Kidney (tissue), 14 donors: ENCODE results near the gene ZBTB44. TPM values are rescaled to one million over a fixed set of nuclear protein-coding genes. Genes with fewer than 3 reads are reported as not detected.
"Not testable (repeated sequence)": the region's sequence is repeated elsewhere in the genome, so short reads cannot be mapped to it uniquely, and the experiment has no call there.

ENCODE experiments used
- DNase-seq, 5 donors: peaks; one replicate each; pipeline ENCODE4 v3.0.0-alpha.2; 2013 to 2020
- FAIRE-seq: peaks from 2 replicates; lab custom pipeline; 2012; peaks lifted over from hg19 to GRCh38; lab: Jason Lieb, UNC
- H3K27ac ChIP-seq, 2 donors: one replicate each; pipeline ENCODE4 v1.7.0; 2013; ENCODE audit warnings: low read depth in 2 of 2, low read length in 2 of 2, inconsistent platforms in 1 of 2
- H3K27me3 ChIP-seq: one replicate; pipeline ENCODE4 v1.7.1; 2013; ENCODE audit warnings: low read length, inconsistent platforms; ENCODE audit not compliant: control insufficient read depth, insufficient read depth
- H3K36me3 ChIP-seq, 3 donors: one replicate each; pipeline versions ENCODE4 v1.7.0 to v1.7.1; 2013; ENCODE audit warnings: low read length in 3 of 3, control low read depth in 1 of 3, inconsistent platforms in 1 of 3; ENCODE audit not compliant: insufficient read depth in 3 of 3, control insufficient read depth in 2 of 3
- H3K4me1 ChIP-seq, 3 donors: one replicate each; pipeline versions ENCODE4 v1.7.0 to v1.7.1; 2013; ENCODE audit warnings: low read length in 3 of 3, inconsistent platforms in 1 of 3, low read depth in 1 of 3; ENCODE audit not compliant: control insufficient read depth in 2 of 3, insufficient read depth in 2 of 3
- H3K4me3 ChIP-seq, 3 donors: one replicate each; pipeline versions ENCODE4 v1.7.0 to v1.8.1; 2013; ENCODE audit warnings: low read length in 3 of 3, control low read depth in 1 of 3, inconsistent platforms in 1 of 3
- H3K9ac ChIP-seq, 3 donors: one replicate each; pipeline versions ENCODE4 v1.7.0 to v1.7.1; 2013; ENCODE audit warnings: low read length in 3 of 3, control low read depth in 1 of 3, inconsistent platforms in 1 of 3
- H3K9me3 ChIP-seq, 3 donors: one replicate each; pipeline versions ENCODE4 v1.7.0 to v1.7.1; 2013; ENCODE audit warnings: low read length in 3 of 3, control low read depth in 1 of 3, inconsistent platforms in 1 of 3; ENCODE audit not compliant: control insufficient read depth in 2 of 3, insufficient read depth in 1 of 3
- intact Hi-C: fragments of 100-400 bp; cut with DNase I; formaldehyde crosslinking; loops from one replicate; pipeline ENCODE4 v1.11.1; 2022
- polyA plus RNA-seq: library from polyadenylated mRNA; stranded (reverse); fragments of 350-450 nt; fragmentation: Illumina TruSeq; extraction: RNeasy Lipid Tissue Mini Kit (QIAGEN cat#74804); gene quantifications from one replicate; pipeline ENCODE4 v1.2.3, GENCODE V29; 2014; ENCODE audit warnings: low read depth, low replicate concordance; ENCODE audit not compliant: insufficient read depth
- total RNA-seq: library from RNA; stranded (reverse); fragmentation: NEBNext Ultra II Directional; extraction: Animal tissue kit (Norgen Biotek cat#: 25700); gene quantifications from one replicate; pipeline ENCODE4 v1.2.1, GENCODE V29; 2021
- TF ChIP-seq, protein P1 (sequence below): IDR thresholded peaks from 3 replicates; pipeline ENCODE4 v1.5.1; 2012; ENCODE audit warnings: mild to moderate bottlenecking, moderate library complexity, borderline replicate concordance; ENCODE audit not compliant: insufficient read depth; ENCODE audit errors: extremely low read depth
- donor health status: control.
- donor health status: control.
- donor health status: control.
- donor health status: control.
- donor health status: control.
- donor health status: DM: yes; HTN: yes; CAD: no.
- donor health status: Normal renal cell carcinoma (clear cell type).

ZBTB44 gene
- total and polyA plus RNA-seq, 2 donors from 2014 or later, result 13.1 to 59.7 TPM

DNA sequence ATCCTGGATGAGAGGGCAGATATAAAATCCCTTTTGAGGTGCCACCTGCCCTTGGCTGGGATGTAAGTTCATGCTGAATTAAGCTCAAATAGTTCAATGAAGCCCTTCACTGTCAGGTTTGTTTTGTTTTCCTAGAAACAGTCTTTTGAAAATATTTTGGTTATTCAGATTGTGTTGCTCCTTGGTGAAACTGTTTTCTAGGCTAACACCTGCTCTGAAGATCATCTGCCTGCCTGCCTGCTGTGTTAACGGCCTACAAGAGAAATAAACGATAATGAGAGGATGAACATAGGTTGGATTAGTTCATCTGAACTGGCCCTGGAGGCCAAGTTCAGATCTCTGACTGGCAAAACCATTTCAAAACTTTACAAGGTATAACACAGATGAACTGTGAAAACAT lies 67.4 kb downstream of the ZBTB44 start:
- H3K27me3 ChIP-seq, result no peaks in the 10 kb centered on the region
- FAIRE-seq (no peak), DNase-seq (no peak)
- no peaks in the 10 kb centered on the region for H3K9me3 ChIP-seq
- no peak overlapping the region for H3K4me3 ChIP-seq
- no peak overlapping the region for H3K9ac ChIP-seq
- no peaks in the 10 kb centered on the region for H3K36me3 ChIP-seq
- H3K27ac ChIP-seq, result no peak overlapping the region
- H3K4me1 ChIP-seq, result peaks cover 0 to 3% (median 0%) of the 10 kb centered on the region in 3 donors
- TF ChIP-seq, protein P1, sequence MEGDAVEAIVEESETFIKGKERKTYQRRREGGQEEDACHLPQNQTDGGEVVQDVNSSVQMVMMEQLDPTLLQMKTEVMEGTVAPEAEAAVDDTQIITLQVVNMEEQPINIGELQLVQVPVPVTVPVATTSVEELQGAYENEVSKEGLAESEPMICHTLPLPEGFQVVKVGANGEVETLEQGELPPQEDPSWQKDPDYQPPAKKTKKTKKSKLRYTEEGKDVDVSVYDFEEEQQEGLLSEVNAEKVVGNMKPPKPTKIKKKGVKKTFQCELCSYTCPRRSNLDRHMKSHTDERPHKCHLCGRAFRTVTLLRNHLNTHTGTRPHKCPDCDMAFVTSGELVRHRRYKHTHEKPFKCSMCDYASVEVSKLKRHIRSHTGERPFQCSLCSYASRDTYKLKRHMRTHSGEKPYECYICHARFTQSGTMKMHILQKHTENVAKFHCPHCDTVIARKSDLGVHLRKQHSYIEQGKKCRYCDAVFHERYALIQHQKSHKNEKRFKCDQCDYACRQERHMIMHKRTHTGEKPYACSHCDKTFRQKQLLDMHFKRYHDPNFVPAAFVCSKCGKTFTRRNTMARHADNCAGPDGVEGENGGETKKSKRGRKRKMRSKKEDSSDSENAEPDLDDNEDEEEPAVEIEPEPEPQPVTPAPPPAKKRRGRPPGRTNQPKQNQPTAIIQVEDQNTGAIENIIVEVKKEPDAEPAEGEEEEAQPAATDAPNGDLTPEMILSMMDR, result no peak
- intact Hi-C loops, result no loop called here

DNA sequence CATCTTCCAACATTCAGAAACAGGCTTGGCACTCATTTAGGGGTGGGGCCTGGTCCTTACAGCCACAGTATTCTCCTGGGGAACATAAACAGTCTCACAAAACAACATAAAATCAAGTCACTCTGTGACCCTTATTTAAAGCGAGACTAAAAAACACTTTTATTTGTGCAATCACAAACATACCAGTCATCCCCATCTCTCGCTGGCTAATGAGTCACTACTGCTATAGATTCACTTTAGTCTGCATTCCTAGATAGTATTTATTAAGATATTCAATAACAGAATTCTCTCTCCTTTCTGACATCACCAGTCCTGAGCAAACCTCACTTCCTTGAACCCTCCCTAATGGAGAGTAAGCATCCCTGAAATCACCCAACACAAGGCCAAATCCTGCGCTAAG lies 68.0 kb downstream of the ZBTB44 start:
- Histone ChIP-seq H3K4me3 (no peak overlapping the region), H3K27ac (no peak overlapping the region), H3K4me1 (peaks cover 0 to 3% (median 0%) of the 10 kb centered on the region in 3 donors), H3K9ac (no peak overlapping the region), H3K36me3 (no peaks in the 10 kb centered on the region), H3K27me3 (no peaks in the 10 kb centered on the region), H3K9me3 (no peaks in the 10 kb centered on the region)
- FAIRE-seq (no peak), DNase-seq (peak in 1 of 5 donors; percentile 5)
- intact Hi-C loops, result no loop called here
- TF ChIP-seq, protein P1, result no peak

DNA sequence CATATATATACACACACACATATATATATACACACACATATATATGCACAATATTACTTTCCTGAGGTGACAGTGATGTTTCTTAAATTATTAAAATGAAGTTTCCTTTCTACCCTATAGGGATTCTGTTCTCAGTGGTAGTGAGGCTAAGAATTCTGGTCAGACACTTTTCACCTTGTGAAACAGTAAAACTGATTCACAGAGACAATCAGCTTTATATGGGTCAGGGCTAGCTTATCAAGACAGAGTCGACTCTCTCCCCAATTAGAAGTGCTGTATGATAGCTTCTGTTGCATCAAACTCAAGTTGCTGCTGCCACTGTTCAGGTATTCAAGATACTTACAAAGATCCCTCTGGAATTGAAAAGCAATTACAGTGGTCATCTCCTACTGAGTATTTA lies 68.4 kb downstream of the ZBTB44 start:
- H3K4me3 ChIP-seq, result no peak overlapping the region
- H3K9ac ChIP-seq, result no peak overlapping the region
- TF ChIP-seq, protein P1, result no peak
- H3K9me3 ChIP-seq, result no peaks in the 10 kb centered on the region
- DNase-seq (no peak), FAIRE-seq (no peak)
- no peaks in the 10 kb centered on the region for H3K36me3 ChIP-seq
- peaks cover 0 to 3% (median 0%) of the 10 kb centered on the region in 3 donors for H3K4me1 ChIP-seq
- intact Hi-C loops, result no loop called here
- H3K27me3 ChIP-seq, result no peaks in the 10 kb centered on the region
- H3K27ac ChIP-seq, result no peak overlapping the region

DNA sequence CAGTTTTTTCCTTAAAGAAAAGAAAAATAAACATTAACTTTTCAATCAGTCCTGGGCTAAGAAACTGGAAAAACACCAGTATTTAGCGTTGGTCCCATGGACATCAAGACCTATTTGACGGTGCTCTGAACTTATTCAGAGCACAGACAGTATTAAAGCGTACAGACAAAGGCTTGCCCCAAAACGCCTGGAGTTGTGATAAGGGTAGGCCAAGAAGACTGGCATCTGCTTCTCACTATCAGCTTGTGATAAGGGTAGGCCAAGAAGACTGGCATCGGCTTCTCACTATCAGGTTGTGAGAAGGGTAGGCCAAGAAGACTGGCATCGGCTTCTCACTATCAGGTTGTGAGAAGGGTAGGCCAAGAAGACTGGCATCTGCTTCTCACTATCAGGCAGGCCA lies 69.3 kb downstream of the ZBTB44 start:
- FAIRE-seq, H3K27me3 ChIP-seq, H3K9ac ChIP-seq, H3K4me3 ChIP-seq, intact Hi-C loops, H3K4me1 ChIP-seq, H3K36me3 ChIP-seq, DNase-seq, H3K27ac ChIP-seq, H3K9me3 ChIP-seq: not testable (repeated sequence)
